GM03348 (cell line): ENCODE results near the gene CABCOCO1.
A peak's percentile ranks its signal among the peaks of the same experiment; 100 is the strongest.

Experiments used
- DNase-seq: peaks from one replicate; pipeline ENCODE4 v3.0.0; 2012; ENCODE audit warnings: low spot score

The CABCOCO1 gene

DNA sequence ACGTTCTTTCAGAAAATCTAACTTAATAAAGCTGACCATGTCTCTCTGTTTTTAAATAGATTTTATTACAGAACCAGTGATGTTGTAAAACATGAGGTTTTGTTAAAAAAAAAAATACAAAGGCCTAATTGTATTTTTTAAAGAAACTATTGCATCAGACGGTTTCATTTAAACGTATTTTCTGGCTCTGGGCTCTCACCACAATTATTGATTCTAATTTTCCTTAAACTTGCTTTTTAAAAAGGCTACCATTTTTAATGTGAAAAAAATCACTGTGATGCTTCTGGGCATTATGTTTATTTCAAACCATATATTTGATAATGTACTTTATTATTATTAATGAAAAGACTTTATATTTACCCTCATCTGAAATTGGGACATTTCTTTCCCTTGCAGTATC, 94.3 kb downstream of the CABCOCO1 start:
- DNase-seq: no peak

DNA sequence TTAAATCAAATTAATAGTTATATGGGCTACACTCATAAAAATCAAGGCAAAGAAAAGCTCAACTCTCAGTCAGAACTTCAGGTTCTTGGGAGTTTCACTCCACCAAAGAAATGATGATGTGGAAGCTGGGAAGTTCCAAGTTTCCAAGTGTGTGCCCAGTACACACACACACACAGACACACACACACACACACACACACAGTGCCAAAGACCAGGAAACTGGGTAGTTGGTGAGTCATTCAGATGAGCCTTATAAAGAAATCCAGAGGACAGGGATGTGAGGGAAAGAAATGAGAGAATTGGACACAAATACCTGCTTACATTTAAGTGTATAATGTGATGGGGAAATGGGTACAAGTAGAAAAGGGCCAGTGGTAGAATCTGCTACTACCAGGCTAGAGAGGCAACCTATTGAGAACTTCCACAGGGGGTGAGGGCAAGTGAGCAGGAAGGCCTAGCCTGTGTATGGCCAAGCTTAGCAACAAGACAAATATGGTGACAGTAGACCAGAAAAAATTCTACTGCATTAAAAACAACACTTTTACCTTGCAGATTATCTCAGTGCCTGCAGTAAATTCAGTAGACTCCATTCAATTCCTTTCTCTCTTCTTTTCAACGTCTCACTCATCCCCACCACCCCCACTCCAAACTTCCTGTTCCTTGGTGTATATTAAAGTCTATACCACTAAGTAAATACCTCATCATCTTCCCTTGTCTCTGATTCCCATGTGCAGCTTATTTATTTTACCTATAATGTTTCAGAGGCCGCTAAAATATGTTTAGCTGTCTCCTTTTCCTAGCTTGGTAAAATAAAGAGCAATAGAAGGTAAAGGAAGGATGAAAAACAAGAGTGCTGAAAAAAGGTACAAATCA, 95.0 kb downstream of the CABCOCO1 start:
- DNase-seq: no peak

DNA sequence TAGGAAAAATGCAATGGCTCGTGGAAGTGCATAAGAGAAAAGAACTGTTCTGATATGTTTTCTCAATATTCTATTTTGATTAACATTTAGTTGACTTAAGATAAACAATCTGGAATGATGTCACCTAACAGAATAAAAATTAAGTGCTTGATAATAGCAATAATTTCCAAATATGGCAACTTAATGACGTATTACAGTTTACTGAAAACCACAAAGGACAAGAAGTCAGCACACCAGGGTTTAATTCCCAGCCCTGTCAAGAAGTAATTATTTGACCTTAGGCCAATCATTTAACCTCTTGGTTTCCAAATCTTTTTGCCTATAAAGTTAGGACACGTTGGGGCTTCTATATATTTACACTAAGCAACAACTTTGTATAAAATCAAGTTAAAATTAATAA, 95.7 kb downstream of the CABCOCO1 start:
- DNase-seq: no peak

DNA sequence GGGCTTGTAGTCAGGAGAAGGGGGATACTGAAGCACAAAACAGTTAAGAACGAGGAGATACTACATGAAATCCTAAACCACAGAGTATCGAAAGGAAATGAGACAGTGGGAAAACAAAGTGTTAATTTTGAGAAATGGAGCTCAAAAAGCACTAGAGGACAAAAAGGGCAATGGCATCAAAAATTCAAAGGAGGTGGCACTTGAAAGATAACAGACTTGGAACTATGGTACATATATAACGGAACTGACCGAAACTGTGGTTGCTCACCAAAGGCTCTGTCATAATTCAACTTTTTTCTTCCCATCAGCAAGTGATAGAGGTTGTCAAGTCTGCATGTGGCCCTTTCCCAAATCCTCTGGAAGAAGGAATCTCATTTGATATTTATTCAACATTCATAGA, 97.0 kb downstream of the CABCOCO1 start:
- DNase-seq: no peak

DNA sequence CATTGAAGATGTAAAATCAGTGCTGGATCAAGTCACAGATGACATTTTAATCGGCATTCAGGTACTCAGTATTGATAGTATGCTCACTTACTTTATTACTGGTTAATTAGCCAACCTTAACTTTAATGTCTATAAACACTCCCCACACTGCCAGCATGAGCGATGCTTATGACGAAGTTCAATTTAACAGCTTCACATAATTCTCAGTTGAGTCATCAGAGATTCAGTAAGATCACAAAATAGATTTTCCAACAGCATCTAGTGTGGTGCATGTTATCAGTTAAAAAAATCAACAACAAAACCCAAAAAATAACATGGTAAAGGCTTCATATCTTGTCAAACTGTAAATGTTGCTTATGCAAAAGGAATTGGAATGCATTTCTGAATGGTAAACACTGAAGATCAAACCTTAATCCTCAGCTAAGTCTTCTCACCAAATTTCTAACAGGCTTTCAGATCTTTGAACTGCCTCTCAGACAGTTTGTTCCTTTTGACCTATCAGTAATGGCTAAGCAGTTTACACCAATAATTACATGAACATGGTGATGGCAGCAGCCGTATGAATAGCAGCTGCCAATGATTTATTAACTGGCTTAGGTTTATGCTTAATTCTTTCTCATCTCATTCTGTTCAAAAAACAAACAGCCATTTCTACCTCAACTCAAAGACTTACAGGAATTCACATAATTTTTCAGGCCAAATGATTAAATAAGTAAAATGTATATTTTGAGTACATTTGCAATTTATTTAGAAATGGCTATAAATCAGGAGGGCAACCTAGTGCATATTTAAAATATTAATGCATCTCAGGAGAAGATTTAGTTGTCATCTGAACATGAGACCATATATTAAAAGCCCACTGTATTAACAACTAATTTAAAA, 98.5 kb downstream of the CABCOCO1 start:
- DNase-seq: peak; percentile 44

DNA sequence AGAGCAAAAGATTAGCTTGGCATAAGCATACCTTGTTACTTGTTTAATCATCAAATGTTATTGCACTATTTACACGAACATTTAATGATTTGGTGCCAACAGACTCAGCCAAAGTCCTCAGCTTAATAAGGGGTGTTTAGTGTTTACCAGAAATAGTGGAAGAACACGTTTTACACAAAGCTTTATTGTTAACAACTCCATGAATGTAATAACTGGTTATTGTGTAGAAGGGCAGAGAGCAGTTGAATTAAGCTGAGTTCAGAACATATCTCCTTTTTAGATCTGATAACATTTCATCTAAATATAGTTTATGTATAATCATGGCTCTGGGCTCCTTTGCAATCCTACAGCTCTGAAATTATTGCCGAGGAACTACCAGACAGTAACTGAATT, 99.1 kb downstream of the CABCOCO1 start:
- no peak for DNase-seq

DNA sequence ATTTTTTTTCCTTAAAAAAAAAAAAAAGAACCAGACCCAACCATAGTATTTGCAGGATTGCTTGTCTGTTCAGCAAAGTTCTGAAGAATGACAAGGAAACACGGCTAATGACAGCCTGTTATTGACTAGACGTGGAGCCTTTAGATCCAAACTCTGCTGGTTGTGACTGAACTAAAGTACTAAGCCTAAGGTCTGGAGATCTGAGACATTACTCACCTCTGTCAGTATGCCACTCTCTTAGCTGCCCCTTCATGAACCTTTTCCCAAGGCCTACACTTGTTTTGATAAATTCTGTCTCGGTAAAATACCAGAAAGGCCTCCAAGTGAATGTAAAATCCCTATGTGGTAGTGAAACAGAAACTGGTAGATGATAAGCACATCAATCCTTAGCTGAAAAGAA, 101.0 kb downstream of the CABCOCO1 start:
- no peak for DNase-seq

DNA sequence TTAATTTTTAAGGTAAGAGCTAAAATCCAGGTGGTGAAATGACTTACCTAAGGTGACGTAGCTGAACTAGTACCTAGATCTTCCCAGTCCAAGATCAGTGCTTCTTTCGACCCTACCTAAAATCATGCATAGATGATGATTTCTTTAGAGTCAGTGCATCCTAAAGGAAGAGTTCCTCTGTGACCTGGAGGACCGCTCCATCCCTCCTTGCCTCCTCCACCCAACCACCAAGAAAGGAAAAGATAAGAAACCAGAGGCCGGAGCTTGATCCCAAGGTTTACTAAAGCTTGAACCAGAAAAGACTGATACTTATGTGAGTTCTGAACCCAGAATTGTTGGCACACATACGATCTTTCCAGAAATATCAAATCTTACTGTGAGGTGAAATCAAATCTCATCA, 101.8 kb downstream of the CABCOCO1 start:
- DNase-seq: no peak

DNA sequence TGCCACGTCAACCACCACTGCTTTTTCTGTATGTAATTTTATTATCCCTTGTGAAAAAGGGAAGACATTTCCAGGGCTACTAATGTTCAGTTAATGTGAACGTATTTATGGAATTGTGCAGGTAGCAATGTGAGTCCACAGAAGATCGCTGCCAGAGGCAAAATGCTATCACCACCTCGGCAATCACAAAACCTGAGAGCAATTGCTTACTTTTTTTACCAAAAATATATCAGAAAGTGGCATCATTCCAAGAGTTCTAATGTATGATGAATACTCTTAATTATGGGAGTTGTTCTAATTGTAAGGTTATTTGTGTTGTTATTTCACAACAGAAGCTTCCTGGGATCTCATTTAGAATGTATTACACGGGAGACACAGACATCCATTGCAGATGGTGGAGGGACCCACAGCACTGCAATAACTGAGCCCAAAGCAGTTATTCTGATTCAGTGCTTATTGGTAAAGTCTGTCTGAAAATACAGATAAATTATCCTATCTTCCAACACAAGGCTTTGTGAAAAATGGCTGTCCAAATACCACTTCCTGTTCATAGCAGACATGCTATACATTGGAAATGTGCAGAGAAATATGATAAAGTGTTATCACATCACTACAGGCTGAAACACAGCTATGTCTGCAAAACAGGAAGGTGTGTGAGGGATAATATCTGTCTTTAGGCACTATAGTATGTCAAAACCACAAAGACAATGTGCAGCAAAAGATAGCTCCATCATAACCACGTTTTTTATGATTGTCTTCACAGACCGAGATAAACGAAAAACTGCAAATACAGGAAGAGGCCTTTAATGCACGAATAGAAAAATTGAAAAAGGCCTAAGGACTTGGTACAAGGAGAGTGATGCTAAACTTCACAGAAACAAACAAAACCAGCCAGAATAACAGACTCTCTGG, 102.7 kb downstream of the CABCOCO1 start:
- DNase-seq: no peak

DNA sequence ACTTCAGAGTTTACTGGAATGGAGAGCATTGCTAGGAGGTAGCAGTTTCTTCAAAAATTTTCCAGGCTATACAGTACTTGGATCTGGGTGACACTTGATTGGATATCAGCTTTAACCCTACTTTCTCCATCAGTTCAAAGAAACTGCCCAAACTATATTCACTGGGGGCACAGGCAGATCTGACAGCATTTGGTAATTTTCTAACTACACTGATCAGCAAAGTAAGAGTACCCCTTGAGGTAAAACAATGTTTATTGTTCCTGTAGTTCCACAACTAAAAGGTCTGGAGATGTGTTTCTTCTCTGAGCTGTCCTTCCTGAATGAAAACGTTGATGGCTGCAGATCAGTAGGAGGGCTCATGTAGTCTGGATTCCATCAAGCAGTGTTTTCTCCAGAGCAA, 104.2 kb downstream of the CABCOCO1 start:
- no peak for DNase-seq

DNA sequence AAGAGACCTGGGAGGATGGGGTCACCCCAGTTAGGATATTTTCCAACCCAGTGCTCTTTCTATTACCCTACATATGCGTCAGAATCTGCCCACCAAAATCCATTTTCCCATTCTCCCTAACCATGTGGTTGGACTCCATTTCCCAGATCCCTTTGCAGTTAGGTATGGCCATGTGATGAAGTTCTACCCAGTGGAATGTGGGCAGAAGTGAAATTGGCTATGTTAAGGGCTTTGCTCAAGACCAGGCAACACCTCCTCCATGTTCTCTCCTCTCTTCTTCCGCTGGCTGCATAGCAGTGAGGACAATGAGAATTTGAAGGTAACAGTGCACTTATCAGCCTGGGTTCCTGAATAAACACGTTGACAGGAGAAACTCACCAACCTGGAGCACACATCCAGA, 111.3 kb downstream of the CABCOCO1 start:
- no peak for DNase-seq

DNA sequence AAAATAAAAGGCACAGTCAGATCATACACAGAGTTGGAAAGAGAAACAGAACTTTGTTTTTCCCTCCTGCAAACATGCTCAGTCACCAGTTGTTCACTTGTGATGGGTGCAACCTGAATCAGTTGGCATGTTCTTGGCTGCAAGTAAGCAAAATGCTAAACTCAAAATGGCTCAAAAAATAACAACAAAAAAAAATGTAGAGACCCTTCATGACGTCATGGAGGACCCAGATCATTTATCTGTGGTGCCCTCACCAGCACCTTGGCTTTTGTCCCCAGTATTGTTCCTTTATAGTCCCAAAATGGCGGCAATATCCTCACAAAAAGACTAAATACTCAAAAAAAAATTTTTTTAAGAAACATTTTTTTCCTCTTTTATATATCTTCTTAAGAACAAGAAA, 112.4 kb downstream of the CABCOCO1 start:
- no peak for DNase-seq

DNA sequence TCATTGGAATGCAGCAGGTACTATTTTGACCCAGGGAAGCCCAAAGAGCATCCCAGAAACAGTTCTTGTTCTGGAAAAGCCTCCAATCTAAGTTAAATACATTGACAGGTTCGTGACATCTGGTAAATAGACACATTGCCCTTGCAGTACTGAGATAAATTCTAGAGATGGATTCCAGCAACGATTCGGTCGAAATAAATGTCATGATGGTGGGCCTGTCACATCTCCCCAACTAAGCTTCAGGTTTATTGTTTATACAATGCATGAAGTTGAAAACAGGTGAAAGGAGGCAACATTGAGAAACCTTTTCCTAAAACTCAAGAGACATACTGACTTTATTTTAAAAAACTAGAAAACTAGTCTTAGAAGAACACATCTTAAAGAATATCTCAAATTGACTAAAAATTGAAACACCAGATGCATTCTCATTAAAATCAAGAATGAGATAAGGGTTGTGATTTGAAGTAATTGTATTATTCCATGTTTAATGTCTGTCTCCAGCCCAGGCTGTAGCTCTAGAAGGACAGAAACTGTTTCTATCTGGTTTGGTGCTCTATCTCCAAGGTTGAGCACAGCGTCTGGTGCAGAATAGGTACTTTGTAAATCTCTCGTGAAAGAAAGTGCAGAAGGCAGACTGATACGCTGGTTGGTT, 114.0 kb downstream of the CABCOCO1 start:
- no peak for DNase-seq

DNA sequence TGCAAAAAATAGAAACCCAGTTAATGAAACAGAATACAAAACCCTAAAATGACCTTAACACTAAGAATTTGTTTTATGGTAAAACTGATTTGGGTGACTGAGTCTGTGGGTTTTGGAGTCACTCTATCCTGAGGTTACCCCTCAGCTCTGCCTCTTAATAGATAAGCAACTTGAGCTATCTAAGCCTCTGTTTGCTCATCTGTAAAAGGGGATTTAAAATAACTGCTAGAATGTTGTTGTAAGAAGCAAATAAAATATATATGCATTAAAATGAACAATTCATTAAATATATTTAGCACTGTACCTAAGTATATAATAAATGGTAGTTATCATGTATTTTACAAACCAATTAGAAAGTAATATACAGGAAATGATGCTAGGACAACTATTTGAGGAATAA, 115.4 kb downstream of the CABCOCO1 start:
- no peak for DNase-seq

DNA sequence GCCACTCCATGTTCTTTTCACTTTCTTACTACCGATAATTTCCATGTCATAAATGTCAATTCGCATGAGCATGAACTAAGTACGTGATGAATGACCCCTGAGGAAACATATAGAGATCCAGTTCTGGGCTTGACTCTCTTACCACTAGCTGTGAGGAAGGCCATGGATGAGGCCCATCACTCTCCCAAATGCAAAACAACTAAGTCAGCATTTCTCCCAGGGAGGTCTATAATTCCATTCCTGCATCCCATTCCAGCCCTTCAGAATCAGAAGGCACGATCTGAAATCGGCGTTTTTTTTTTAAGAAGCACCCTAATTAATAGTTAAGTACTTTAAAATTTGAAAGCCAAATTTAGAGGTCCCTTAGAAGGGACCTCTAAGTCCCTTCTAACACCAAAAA, 116.5 kb downstream of the CABCOCO1 start:
- no peak for DNase-seq

DNA sequence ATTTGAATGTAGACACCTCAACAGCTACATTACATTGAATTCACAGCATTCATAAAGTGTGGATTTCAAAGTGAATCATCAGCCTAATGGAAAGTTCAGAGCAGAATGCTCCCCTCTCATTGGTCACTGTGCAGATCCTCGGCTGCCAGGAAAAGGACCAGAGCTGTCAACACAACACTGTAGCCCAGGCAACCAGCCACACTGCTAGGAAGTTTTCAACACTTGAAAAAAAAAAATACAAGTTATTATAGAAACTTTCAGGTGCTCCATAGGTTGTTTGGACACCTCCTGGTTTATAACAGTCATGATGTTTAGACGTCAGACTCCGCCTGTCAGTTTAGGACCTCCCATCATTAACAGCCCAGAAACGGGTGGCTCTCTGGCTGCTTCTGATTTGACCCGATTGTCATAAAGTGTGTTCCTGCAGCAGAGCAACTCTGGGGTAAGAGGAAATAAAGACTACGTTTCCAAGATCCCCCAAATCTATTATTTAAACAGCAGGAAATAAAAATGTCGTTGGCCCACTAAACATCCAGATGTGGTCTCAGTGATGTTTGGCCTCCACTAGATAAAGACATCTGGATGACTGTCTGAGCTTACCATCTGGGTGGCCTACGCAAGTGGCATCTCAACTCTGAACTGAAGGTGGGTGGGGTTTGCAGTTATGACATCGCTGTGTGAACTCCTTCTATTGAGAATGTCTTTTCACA, 117.4 kb downstream of the CABCOCO1 start:
- DNase-seq: peak; percentile 71

DNA sequence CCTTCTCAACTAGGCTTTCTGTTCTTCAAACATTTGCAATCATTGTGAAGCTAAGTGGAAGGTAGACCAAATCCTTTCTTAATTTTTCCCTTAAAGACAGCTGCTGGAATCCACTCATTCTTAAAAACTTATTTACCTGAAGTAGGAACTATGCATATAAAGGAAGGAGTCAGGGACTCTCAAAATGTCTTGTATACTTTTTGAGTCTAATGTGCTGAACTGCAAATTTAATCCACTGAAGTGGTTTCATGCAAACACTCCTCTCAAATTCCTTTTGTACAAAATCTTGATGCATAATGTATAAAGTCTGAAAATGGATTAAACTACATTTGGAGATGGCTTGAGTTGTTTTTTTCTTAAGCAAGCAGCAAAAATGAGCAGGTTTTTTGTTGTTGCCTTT, 118.0 kb downstream of the CABCOCO1 start:
- no peak for DNase-seq

DNA sequence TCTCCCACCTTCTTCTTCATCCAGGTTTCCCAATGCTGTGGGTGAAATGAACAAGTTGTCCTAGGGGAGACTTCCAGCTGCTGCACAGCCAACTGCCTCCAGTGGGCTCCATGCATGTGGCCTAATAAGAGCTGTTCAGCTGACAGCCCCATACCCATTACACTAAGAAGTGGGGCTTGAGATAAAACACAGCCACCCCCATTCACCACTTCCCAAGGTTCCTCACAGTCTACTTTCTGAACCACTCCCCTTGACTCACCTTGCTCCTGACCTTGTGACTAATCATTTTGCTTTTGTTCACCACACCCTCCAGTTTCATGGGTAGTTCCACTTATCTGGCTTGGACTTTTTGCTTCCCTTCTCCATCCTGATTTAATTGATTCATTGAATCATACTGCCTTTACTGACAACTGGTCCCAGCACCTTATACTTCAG, 119.3 kb downstream of the CABCOCO1 start:
- no peak for DNase-seq

DNA sequence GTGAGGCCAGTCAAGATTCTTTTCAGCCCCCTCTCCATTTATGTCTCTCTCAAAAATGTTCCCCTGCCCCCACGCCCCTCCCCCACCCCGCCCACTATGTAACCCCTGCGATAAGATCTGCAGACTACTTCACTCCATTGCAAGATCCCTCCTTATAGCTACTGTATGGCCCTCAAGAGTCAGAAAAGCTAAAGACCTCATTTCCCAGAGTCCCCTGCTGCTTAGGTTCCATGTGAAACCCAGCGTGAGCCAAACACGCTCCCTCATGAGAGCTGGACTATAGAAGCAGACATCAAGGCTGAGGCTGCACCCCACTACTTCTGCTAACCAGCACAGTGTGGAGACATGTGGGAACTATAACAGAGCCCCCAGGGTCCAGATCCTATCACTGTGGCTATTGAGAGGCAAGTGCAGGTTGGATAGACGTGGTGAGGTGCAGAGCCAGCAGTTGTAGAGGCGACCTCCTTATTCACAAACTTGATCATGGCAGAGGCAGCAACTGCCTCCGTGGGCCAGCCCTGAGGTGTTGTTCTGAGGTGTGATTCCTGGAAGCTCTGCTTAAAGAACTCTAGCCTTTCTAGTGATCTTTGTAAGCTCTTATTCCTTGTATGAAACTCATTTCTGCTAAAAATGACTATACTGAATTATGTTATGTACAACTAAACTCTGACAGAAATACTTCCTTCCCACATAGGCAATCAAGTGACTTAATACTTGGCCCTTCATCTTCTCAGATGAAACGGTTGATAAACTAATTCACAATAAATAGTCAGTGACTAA, 121.8 kb downstream of the CABCOCO1 start:
- DNase-seq: no peak

DNA sequence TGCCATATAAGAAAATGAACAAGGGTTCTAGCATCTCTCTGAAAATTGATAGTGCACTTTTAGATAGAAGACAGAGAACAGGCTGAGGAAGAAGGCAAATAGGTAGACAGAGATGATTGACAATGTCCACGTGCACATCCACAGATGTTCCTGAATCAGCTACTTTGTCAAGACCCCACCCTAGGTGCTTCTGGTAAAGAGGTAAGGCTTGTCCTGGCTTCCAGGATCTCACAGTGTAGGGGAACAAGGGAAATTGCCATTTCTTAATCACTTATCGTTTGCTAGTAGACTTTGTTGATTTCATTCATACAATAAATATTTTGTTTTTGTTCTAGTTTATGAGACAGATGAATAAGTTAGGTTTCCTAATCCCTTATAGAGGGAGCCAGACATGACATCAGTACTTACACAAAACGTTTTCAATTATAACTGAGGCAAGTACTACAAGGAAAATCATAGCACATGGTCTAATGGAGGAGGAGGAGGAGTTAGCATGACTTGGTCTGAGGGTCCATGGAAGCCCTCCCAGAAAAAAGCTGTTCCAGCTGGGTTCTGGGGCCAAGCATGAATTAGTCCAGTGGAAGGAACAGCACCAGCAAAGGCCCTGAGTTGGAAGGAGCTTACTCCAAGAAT, 122.9 kb downstream of the CABCOCO1 start:
- DNase-seq: no peak
